Measurements from ENCODE around the gene NUB1.

NUB1 gene

DNA sequence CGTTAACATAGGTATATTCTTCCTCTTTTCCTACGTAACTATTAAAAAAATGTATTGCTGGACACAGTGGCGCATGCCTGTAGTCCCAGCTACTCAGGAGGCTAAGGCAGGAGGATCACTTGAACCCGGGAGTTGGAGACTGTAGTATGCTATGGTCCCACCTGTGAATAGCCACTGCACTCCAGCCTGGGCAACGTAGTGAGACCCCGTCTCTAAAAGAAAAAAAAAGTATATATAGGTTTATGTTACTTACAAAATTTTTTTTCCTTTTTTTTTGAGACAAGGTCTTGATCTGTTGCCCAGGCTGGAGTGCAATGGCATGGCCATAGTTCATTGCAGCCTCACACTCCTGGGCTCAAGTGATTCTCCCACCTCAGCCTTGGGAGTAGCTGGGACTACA lies 5.6 kb downstream of the NUB1 start:
- no peak for DNase-seq

DNA sequence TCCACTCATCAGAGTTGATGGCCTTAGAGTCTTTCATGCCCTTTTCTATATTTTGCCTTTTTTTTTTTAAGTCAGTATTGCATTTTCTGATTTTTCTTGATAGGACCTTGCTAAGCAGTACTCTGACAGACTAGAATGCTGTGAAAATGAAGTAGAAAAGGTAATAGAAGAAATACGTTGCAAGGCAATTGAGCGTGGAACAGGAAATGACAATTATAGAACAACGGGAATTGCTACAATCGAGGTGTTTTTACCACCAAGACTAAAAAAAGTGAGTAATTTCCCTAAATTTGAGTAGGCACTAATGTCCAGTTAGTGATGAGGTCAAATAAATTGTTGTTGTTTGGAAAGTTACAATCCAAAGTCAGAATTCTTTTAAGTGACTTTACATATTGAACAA lies 7.4 kb downstream of the NUB1 start:
- no peak for DNase-seq

DNA sequence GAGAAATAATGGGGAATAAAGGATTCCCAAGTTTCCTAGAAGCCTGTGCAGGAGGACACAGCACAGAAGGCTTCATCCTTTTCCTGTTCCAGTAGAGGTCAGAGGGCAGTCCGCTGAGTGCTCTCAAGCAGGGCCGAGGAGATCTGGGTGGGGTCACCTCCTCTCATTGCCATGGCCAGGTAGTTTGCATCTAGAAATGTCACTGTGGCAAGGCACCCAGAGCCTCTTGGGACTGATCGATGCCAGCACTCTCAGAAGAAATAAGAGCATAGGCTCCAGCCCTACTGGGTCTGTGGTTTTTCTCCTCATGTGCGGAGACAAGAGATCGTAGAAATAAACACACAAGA lies 7.9 kb downstream of the NUB1 start:
- no peak for DNase-seq

DNA sequence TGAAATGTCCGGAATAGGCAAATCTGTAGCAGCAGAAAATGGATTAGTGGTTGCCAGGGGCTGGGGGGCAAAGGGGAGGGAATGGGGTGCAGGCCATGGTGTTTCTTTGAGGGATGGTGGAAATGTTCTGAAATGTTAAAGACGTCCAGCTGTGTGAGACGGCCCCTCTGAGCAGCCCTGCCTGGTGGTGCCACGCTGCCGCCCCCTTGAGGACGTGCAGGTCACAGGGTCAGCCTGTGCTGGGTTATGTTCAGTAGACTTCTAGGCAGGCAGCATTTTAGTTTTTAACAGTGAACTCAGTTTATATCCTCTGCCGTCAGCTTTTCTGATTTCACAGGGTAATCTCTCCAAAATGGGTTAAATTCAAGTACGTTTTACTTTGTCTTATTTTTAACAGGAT lies 9.4 kb downstream of the NUB1 start:
- DNase-seq = no peak

DNA sequence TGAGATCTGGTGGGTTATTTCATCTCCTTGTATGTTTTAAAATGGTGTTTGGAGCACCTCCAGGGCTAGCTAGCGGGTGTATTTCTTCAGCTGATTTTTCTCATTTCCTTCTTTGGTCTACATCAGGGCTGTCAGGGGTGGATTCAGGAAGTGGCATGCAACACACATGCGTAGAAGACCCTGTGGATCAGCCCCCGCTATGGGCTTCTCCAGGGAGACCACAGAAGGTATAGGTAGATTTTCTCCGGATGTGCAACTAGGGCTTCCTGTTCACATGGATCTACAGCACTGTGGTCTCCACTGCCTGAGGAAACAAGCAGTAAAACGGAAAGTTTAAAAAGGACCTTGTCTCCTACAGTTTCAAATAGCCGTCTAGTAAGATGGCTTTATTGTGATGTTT lies 10.4 kb downstream of the NUB1 start:
- DNase-seq = no peak

DNA sequence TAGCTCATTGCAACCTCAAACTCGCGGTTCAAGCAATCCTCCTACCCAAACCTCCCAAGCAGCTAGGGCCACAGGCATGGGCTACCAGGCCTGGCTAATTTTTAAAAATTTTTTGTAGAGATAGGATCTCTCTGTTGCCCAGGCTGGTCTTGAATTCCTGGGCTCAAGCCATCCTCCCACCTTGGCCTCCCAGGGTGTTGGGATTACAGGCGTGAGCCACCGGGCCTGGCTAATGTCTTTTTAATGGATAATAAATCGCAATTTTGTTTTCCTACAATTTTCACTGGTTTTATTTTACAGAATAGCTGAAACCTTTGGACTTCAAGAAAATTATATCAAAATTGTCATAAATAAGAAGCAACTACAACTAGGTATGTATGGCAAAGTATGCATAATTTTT lies 10.9 kb downstream of the NUB1 start:
- no peak for DNase-seq

DNA sequence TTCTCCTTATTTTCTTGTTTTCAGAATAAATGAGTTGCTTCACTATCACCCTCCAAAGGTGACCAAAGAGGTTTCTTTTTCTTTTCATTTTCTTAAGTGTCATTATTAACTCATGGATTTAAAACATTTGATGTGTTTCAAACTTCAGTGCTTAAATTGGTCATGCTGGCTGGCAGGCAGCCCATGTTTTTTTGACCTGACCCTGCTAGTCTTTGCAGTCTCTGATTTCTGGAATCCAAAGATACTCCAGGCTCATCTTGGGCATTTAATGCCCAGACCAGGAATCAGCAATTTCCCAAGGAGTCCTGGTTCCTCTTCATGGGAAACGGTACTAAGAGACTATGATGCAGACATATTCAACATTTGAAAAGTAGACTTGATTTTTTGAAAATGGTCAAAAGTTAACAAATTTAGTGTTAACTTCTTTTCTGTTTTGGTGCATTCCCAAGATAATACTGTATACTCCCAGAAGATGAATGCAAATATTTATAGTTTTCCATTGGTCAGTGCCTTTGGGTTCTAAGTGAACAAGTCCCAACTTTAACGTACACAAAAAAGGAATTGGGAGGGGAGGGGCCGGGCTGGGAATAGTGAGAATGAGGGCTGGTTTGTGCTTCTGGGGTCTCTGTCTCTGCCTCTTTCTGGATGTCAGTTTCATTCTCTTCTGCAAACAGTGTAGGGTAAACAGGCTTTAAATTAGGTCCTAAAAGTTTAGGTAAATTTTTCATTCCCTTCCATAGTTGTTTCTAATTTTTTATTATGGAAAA lies 19.8 kb downstream of the NUB1 start:
- no peak for DNase-seq

DNA sequence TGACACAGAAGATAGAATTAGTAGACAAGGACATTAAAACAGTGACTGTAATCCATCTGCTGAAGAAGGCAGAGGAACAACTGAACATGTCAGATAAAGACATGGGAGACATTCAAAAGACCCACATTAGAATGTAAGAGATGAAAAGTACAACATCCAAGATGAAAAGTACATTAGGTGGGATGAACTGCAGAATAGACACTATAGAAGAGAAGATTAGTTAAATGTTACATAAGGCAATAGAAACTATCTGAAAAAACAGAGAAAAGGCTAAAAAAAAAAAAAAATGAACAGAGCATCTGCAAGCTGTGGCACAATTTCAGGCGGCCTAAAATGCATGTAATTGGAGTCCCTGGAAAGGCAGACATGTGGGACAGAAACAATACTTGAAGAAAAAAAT lies 21.6 kb downstream of the NUB1 start:
- DNase-seq = no peak

DNA sequence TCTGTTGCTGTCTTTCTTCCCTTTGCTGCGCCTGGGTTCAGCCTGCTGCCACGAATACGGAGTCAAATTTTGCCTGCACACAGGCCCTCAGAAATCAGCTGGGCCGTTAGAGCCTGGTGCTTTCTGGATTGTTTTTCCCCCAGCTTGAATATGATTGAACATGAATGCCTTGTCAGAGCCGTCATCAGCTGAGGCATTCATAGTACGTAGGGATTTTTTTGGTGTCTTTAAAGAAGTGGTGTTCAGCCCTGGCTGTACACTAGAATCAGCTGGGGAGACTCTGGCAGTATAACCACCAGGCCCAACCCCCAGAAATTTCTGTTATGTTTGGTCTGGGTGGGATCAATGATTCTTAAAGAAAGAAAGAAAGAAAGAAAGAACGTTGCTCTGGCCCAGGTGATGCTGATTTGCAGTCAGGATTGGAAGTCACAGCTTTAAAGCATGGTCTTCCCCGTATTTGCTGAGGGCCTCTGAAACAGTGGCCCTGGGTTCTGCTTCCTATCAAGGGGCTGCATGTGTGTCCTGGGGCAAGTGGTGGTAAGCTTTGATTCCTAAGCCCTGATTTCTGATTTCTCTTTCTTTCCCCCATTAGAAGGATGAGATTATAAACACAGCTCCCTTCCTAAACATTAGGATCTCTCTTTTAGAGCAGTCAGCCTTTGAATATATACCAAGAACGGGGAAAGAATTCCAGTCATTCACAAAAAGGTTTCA lies 24.7 kb downstream of the NUB1 start:
- DNase-seq = no peak

DNA sequence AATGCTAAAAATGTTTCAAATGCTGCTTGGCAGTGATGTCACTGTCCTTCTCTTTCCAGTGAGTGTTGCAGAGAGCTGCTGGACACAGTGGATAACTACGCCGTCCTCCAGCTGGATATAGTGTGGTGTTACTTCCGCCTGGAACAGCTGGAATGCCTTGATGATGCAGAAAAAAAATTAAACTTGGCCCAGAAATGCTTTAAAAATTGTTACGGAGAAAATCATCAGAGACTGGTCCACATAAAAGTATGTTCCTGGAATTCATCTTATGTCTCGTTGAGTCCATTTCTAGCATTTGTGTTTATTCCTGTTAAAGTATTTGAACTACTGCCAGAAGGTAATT lies 25.2 kb downstream of the NUB1 start:
- DNase-seq = no peak

DNA sequence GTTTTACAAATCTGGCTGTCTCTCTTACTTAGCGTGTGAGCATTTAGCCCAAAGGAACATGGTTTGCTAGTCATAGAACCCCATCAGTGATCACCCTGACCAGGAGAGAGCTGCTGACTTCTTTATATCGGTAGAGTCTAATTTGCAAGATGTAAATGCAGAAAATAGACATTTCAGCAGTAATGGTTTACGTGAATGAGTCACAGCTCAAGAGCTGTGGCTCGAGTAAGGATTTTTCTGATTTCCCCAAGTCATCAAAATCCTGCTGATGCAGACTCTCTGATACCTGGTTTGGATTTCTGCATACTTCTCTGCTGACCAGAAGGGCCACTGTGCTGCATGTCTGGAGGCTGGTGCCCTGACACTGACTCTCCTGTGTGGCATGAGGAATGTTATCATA lies 25.7 kb downstream of the NUB1 start:
- DNase-seq = no peak

DNA sequence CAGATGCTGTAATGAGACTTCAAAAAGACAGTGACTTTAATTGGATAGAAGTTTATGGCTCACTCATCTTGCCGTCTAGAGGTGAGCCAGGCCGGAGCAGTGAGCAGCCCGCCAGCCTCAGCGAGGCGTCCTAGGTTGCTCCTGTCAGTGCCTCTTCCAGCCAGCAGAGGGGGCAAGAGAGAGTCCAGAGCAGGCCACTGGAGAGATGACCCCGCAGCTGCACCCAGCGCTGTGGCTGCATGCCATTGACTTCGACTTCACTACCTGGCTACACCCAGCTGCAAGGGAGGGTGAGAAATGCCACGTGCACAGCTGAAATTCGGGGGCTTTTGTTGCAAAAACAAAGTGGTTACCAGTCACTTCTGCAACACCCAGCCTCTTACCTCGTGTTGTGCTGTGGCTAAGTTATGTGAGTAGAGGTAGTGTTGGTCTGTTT lies 26.5 kb downstream of the NUB1 start:
- peak; percentile 9 for DNase-seq

DNA sequence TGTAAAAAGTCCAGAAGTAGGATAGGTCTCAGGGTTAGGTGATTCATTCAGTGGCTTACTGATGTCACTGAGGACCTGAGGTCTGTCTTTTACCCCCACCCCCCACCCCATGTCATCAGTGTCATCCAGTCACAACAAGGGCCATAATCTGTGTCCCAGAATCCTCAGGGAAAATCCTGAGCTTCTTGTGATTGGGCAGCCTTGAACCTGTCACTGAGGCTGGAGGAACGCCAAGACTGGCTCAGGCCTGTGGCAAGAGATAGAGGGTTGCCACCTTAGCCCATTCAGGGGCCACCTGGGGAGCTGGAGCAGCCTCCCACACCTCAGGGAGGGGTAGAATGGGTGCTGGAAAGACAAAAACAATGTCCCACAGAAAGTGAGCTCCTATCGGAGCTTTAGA lies 29.7 kb downstream of the NUB1 start:
- no peak for DNase-seq

DNA sequence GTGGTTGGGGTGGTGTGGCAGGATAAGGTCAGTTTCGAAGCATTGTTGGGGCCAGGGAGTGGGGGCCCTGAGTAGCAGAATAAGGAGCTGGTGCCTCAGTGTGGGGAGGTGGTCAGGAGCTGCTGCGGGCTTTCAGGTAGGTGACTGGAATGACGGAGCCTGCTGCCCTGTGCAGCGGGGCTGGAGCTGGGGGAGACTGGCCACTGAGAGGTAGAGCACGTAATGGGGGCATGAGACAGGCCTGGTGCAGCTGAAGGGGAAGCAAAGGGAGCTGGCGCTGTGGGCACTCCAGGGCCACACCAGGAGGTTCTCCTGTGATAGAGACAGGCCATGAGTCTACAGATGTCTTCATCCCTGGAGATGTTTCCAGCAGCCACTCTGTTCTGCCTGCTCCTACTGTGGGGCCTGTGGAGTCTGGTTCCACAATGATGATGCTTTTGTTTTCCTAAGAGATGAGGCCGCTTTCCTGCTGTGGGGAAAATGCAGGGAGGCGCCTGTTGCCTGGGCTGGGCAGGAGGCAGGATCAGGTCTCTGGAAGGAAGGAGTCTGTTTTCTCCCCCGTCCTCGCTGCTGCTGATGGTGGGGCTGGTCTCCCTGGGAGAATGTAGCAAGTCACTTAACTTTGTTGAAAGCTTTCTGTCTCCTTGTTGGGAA lies 31.1 kb downstream of the NUB1 start:
- DNase-seq = no peak

DNA sequence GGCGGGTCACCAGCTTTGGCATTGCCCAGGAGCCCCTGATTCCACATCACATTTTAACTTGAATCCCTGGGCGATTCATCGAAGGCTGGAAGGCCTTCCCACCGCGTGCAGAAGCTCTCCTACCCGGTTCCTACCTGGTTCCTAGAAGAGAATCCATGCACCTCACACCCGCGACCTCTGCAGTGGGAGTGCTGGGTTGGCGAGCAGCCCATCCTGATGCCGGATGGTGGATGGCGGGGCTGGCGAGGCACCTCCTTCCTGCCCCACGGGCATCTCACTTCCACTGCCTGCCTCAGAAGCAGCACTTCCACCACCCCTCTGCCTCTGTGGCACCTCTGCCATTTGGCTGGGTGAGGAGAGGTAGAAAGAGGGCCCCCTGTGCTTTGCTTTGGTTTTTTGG lies 32.0 kb downstream of the NUB1 start:
- no peak for DNase-seq

DNA sequence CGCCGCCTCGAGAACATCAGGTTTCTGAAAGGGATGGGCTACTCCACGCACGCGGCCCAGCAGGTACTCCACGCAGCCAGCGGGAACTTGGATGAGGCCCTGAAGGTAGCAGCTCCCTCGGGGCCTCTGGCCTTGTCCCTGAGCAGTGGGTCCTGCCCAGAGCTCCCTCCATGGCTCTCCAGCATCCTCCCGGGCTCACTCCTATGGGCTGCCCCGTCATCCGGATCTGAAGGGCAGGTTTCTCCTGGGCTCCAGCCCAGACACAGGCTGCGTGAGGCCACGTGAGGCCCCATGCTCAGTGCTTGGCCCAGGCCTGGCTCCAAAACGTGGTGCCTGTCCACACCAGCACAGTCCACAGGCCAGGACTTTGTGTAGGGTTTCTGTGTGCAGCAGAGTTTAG lies 32.5 kb downstream of the NUB1 start:
- DNase-seq = no peak

DNA sequence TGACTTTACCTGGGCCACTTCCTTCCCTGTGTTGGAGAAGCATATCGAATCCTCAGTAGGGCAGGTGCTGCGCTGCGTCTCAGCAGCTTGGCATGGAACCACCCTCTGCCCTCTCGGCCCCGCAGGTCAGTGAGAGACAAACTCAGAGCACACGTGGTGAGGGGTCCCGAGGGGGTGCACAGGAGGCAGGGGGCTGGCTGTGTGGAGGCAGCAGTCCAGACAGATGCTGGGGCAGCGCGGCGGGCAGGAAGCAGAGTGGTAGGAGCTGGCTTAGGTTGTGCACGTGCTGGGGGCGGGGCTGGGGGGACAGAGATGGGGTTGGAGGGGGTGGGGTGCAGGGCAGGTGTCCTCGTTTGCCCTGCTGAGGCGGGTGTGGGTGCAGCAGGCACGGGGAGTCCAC lies 33.1 kb downstream of the NUB1 start:
- no peak for DNase-seq

DNA sequence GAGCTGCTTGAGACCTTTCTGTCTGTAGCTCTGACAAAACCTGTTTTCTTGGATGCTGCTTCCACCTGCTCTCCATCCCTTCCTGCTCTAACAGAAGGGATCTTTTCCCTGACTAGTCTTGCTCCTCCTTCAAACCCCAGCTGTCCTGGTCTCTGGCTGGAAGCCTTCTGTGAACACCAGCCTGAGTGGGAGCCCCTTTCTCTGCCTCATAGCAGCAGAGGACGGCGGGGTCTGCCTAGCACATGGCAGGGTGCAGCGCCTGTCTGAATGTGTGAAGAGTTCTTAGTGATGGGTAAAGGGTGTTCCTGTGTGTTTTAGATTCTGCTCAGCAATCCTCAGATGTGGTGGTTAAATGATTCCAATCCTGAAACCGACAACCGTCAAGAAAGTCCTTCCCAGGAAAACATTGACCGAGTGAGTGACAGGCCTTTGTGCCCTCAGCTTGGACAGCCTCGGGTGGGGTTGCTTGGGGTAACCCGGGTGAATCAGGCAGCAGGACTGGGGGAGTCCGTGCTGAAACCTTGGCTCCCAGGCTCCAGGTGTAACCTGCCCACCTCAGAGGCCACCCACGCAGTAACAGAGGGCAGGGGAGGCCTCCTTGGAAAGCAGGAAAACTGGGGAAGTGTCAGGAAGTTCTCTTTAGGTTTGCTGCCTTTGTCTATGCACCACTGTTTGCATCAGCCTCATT lies 34.1 kb downstream of the NUB1 start:
- DNase-seq = no peak

DNA sequence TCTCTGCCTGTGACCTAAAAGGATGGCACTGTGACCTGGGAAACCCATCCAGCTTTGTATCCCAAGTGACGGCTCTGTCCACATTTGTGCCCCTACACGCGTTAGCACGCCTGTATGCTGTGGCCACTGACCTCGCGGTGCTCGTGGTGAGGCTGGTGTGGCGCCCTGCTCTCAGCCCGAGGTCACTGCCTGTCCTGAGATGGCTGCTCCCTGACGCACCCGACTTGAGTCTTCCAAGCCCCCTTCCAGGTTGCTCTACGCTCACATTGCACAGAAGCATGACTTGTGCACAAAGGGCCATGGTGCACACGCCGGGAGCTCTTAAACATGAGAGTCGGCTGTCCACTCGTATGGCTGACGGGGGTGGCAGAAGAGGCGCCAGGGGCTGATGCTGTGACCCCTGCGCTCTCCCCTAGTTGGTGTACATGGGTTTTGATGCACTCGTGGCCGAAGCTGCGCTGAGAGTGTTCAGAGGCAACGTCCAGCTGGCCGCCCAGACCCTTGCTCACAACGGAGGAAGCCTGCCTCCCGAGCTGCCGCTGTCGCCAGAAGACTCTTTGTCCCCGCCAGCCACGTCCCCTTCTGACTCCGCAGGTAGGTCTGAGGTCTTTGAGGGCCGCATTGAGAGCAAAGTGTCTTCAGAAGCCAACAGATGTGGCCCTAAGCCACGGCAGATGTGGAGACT lies 34.7 kb downstream of the NUB1 start:
- no peak for DNase-seq

DNA sequence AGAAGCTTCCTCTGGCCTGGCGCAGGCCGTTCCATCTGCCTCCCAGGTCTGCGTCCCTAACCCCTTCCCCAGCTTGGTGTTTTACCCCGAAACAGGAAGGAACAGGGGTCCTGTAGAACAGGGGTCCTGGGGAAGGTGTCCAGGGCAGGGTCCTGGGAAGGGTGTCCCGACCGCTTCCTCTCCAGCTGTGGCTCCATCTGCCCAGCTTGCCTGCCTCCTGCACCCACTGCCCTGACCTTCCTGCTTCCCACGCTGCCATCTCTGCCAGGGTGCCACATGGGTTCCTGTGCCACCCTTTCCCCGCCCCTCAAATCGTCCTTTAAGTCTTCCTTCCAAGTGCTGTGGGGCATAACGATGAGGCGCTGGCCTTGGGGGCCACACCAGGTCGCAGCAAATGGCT lies 35.8 kb downstream of the NUB1 start:
- no peak for DNase-seq

DNA sequence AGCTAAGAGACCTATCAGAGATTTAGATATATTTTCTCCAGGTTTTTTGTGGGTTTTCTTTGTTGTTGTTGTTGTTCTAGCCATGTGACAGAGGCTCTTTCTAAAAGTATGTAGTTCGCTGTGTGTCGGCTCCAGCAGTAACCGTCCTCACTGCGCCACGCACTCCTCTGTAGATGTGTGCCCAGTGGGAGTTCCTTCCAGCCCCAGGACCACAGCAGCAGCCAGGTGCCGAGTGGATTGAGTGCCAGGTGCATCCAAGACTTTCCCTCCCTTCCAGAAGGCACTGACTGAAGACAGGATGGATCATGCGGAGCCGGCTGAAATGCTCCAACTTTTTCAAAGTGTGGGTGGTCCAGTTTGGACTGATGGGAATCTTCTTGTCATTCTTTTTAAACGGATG lies 36.4 kb downstream of the NUB1 start:
- no peak for DNase-seq

DNA sequence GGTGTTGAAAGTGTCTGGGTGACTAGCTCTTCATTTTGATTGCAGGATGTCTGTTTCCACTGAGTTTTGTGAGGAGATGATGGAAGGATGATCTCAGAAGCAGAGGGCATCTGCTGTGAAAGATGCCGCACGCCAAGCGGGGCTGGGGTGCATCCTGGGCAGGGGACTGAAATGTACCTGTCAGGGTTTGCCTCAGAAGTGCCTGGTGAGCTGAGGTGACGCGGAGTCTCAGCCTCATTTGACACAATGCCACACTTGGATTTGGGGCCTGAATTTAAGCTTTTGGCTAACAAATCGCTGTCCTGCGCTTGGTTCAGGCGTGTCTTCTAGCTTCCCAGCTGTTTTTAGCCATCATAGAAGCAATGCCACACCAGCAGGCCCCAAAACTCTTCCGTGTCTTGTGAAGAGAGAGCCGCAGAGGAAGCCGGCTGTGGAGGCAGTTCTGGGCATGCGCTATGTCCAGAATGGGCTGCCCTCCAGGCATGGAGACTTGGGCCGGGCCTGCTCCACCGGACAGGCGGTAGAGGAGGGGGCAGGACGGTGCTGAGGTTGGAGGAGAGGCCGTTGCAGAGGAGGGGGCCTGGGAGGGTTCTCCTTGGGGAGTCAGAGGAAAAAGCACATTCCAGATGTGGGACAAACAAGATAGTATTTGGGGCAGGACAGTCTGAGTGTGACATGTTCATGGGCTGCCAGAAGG lies 37.0 kb downstream of the NUB1 start:
- no peak for DNase-seq

DNA sequence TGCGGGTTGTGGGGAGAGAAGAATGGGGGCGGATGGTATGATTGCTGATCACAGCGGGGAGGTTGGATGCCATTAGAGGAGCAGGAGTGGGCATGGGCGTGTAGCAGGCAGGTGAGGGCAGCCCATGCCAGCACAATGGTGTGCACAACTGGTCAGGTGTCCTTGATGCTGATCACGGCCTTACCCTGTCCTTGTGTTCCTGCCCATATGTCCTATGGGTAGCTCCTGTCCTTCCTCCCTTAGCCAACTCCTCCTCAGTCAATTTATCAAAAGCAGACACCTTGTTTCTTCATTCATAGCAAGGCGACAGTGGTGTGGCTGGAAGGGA lies 37.5 kb downstream of the NUB1 start:
- no peak for DNase-seq

Measured in NCI-H1417 treated with DMSO at 0.1 percent for 48 hours (cell line).